ENCODE results near the gene CHRNA9.

Gene CHRNA9

DNA sequence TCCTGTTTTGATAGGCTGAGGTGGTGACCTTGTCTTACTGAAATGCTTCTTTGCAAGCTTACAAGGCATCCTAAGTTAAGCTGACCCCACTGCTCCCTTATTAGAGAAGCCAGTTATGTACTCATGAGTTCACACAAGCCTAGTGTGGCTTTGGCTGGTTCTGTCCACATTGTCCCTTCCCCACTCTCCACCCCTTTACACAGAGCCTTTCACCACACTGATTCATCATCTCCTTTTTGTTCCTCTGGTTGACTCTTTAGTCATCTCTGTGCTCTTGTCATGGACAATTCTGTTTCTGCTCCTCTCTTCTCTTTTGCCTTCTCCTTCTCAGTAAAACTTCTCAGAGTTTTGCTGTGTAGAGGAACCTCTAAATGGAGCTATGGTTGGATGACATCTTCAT lies 4.9 kb downstream of the CHRNA9 start:
- no peak for DNase-seq (ENCODE audit: low spot score)

DNA sequence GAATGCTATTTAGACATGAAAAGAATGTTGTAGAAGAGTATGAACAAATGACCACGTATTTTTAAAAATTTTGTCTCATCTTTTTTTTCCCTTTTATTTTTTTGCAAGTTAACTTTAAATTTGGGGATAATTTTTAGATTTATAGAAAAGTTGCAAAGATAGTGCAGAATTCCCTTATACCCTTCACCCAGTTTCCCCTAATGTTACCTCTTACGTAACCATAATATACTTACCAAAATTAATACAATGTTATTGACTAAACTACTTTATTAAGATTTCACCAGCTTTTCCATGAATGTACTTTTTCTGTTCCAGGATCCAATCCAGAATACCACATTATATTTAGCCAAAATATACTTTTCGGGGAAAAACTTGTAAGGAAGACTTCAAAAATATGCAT lies 12.3 kb downstream of the CHRNA9 start:
- DNase-seq (ENCODE audit: low spot score): no peak

- no peak for DNase-seq (ENCODE audit: low spot score)
Measured at GRCh38 chr4:40348000-40348399, 12.9 kb downstream of the CHRNA9 start.

DNA sequence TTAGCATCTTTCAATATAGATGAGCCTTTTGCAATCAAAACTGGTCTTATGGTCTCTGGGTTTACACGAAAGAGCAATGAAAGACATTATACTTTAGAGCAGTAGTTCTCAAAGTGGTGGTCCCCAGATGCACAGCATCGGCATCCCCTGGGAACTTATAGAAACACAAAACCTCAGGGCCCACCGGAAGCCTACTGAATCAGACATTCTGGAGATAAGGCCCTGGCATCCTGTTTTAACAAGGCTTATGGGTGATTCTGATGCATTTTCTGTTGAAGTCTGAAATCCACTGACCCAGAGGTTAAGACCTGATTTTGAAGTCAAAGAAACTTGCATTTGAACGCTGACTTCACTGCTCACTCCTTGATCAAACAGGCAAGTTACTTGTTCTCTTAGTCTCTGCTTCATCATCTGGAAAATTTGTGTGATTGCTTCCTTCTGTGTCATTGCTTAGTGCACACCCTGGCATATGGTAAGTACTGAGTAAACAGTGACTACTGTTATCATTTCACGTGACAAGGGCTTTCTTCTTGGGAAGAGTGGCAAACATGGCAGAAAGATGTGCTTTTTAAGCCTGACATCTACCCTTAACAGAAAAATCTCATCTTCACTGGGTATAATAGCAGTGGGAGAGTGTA lies 14.5 kb downstream of the CHRNA9 start:
- no peak for DNase-seq (ENCODE audit: low spot score)

- no peak for DNase-seq (ENCODE audit: low spot score)
Measured at GRCh38 chr4:40350627-40351227, 15.6 kb downstream of the CHRNA9 start.

DNA sequence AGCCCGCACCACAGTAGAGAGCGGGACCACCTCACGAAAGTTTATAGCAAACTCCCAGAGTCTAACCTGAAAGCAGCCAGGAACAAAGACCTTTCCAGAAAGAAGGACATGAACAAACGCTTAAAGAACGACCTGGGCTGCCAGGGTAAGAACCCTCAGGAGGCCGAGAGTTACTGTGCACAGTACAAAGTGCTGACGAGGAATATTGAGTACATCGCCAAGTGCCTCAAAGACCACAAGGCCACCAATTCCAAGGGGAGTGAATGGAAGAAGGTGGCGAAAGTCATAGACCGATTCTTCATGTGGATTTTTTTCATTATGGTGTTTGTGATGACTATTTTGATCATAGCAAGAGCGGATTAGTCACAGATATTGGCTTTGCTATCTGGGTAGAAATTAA lies 19.0 kb downstream of the CHRNA9 start:
- no peak for DNase-seq (ENCODE audit: low spot score)

GRCh38 chr4:40355131-40355530 lies 20.0 kb downstream of the CHRNA9 start:
- no peak for DNase-seq (ENCODE audit: low spot score)

DNA sequence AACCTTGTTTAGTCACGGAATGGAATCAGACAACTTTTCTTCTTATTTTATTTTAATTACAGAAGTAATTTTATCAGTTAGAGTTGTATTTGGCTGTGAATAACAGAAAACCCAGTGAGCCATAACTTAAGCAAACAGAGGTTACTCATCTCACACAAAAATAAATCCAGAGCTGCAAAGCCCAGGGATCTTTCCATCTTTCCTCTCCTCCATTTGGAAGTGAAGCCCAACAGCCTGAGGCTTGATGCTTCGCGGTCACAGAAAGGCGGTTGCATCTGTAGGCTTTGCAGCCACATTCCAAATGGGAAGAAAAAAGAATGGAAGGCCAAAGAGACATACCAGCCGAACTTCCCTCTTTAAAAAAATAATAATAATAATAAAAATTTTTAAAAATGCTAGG lies 22.6 kb downstream of the CHRNA9 start:
- DNase-seq (ENCODE audit: low spot score): no peak

GRCh38 chr4:40361338-40361737 lies 26.2 kb downstream of the CHRNA9 start:
- no peak for DNase-seq (ENCODE audit: low spot score)

GRCh38 chr4:40363382-40363920 lies 28.3 kb downstream of the CHRNA9 start:
- no peak for DNase-seq (ENCODE audit: low spot score)

- no peak for DNase-seq (ENCODE audit: low spot score)
Measured at GRCh38 chr4:40363945-40364344, 28.8 kb downstream of the CHRNA9 start.

DNA sequence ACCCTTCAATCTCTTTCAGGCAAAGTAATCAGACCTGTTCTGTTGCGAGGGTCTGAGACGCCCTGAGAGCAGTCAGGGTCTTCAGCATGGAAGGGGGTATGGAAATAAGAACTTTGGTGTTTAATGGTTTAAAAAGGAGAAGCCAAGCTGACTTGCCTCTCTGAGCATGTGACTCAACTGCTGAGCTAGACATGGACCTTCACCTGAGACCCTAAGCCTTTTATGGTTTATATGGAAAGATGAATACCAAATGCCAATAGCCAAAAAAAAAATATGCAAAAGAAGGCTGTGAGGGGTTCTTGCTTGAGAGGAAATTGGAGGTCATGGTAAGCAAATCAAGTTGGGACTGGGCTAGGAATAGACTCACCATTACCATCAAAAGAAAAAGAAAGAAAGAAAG lies 30.6 kb downstream of the CHRNA9 start:
- no peak for DNase-seq (ENCODE audit: low spot score)

DNA sequence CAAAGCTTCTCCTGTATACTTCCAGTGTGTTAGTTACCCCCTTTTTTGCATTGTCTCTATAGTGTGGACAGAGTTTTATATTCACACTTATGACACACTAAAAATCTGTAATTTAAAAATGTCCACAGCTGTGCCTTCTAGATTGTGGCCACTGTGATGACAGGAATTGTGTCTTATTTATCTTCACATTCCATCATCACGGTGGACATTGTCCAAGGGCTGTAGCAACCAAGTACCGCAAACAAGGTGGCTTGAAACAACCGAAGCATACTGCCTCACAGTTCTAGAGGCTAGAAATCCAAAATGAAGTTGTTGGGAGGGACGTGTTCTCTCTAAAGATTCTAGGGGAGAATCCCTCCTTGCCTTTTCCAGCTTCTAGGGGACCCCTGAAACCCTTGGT lies 32.3 kb downstream of the CHRNA9 start:
- DNase-seq (ENCODE audit: low spot score): no peak

- no peak for DNase-seq (ENCODE audit: low spot score)
Measured at GRCh38 chr4:40369437-40370274, 34.5 kb downstream of the CHRNA9 start.

DNA sequence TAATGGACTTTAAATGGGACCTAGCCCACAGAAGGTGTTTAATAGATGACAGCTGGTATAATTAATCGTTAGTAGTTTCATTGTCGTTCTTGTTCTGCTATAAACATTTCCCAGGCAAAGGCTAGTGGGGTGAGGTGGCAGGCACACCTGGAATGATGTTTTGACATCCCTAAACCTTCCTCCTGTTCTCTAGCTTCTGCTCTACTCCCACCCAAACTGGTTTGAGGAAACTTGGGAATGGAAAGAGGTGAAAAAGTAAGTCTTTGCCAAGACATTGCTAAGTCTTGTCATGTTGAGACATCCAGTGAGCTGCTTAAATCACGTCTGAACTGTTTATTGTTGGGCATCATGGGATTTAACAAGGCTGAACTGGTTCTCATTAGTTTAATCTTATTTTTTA lies 37.5 kb downstream of the CHRNA9 start:
- DNase-seq (ENCODE audit: low spot score): no peak

DNA sequence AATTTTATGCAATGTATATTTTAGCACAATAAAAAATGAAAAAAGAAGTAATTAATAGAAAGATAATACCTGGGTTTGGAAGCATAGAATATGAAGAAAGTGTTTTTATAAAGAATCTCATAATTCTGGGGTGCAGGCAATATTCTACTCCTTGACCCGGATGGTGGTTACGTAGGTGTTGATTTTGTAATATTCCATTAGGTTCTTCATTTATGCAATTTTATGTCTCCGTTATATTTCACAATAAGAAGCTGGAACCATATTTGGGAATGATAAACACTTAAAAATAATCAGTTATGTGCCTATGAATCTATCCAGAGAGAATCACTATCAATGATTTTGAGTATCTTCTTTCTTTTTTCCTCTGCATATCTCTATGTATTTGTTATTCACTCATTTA lies 38.5 kb downstream of the CHRNA9 start:
- DNase-seq (ENCODE audit: low spot score): no peak

DNA sequence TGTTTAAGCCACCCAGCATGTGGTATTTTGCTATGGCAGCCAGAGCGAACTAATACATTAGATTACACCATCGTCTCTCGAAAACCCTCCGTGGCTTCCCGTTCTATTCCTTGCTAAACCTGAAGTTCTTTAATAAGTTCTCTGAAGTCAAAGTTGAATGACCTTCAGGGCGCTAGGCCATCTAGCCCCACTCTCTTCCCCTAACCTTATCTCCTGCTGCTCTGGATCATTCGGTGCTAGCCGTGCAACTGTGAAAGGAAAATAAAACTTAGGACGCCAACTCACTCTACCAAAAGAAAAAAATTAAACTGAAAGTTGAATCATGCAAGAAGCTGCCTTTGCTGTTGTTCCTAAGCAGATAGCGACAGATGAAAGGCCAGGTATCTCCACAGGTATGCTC lies 40.0 kb downstream of the CHRNA9 start:
- DNase-seq (ENCODE audit: low spot score): no peak

DNA sequence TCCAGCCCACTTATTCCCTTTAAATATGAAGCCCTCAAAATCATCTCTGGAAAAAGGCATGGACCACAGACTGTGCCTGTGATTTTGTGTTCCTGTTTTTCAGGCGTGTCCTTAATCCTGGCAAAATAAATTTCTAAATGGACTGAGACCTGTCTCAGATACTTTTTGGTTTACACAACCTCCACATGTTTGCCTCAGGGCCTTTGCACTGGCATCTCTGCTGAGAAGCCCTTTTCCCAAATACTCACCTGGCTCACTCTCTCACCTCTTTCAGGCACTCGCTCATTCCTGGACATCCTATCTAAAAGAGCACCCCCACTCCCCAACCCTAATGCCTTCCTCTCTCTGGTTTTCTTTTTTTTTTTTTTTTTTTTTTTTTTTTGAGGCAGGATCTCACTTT lies 40.5 kb downstream of the CHRNA9 start:
- DNase-seq (ENCODE audit: low spot score): no peak

DNA sequence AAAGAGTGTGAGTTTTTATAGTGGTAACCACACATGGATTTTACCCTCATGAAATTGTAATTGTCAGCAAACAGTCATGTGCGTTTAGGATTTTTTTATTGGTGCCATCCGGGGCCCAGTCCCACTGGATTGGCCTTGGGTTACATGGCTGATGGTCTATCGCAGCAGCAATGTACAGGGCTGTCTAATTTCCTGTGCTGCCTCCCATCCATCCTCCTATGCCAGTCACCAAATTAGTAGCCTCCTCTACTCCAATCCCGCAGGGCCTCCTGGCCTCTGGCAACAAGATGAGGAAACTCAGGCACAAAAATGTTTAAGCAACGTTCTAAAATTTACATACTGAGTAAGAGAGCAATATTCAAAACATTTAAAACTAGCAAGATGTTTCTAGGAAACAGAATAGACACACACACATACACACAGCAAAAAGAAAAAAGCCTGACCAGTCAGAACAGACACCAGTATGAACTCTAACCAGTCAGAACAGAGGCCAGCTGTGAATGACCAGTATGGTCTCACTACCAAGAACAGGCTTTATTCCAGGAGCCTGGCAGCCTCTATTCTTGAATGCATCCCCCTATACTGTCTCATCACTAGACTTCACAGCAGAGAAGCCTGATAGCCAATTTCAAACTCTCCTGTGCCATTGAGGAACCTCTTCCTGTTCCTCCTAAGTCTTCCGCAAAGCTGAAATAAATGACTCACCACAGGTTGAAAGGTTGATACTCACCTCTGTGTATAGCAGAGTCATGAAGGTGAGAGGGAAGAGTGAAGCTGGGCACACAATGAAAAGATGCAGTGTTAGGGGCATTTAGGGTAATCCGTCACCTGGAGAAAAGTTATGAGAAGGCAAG lies 42.6 kb downstream of the CHRNA9 start:
- no peak for DNase-seq (ENCODE audit: low spot score)

- DNase-seq (ENCODE audit: low spot score): no peak
Measured at GRCh38 chr4:40378619-40379018, 43.5 kb downstream of the CHRNA9 start.

DNA sequence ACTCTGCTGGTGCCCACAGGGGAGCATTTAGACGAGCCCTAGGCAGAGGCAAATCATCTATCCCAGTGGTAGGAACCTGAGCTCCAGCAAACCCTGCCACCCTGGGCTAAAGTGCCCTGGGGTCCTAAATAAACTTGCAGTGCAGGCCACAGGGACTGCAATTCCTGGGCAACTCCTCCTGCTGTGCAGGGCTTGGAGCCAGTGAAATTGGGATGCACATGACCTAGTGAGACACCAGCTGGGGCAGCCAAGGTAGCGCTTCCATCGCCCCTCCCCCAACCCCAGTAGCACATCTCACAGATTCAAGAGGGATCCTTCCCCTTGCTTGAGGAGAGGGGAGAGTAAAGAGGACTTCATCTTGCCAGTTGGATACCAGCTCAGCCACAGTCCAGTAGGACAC lies 44.1 kb downstream of the CHRNA9 start:
- no peak for DNase-seq (ENCODE audit: low spot score)

- DNase-seq (ENCODE audit: low spot score): no peak
Measured at GRCh38 chr4:40380647-40381046, 45.5 kb downstream of the CHRNA9 start.
